DMS 273 treated with DMSO at 0.1 percent for 48 hours (cell line): Measurements from ENCODE around the gene ATP8B4.

Source experiments
- DNase-seq: peaks from one replicate; lab custom pipeline; 2025; lab: John Stamatoyannopoulos, UW

Gene ATP8B4

DNA sequence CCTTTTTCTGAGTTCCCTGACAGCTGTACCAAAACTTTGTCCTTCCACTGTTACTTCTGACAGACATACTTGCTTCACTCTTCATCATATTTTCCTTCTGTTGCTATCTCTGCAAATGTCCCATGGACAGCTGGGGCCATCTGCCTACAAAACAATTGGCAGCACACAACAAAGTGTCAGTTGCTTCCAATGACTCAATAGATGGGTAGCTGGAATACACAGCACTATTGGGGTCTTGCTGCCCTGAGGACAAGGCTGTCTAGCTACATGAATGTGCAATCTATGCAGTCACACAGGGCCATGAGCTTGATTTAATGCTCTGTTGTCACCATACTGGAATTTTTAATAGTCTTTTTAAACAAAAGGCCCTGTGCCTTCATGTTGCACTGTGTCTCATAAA lies 305.4 kb downstream of the ATP8B4 start:
- no peak for DNase-seq

- DNase-seq: no peak
These were observed 308.3 kb downstream of the ATP8B4 start for GRCh38 chr15:49810720-49811119.

DNA sequence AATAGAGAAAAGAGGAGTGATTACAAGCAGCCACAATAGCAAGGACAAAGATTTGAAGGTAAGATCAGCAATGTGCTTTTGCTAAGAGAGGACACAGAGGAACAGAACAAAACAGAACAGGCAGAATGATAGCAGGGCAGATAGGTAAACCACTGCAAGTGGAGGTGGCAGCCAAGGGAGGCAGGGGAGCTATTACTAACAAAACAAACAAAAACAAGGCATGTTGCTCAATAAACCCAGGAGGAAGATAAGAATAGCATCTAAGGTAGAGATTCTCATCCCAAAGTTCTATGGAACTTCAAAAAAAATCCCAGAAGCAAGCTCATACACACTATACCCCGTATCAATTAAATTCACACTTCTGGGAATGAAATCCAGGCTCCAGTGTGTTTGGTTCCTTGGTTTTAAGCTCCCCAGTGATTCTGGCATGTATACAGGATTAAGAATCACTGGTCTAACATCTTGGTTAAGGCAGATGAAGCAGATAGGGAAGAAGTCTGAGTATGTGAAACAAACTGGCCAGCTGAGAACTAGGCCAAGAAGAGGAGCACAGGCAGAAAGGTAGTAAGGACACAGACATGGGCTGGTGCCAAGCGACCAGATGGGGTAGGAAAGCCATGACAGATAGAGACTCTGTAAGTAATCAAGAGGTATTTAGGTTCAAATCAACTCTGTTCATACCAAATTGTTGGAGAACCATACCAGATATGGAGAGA lies 309.0 kb downstream of the ATP8B4 start:
- peak; percentile 4 for DNase-seq

- DNase-seq: no peak
These were observed 310.7 kb downstream of the ATP8B4 start for GRCh38 chr15:49808341-49808740.
